Erythroblast (primary cell): ENCODE measurements around the gene DBX1.

ENCODE experiments used
- DNase-seq, 2 experiments: peaks; one replicate each; lab custom pipeline; 2025; lab: John Stamatoyannopoulos, UW
- GATA1 ChIP-seq: IDR thresholded peaks from 2 replicates; pipeline ENCODE4 v1.6.1; 2011; ENCODE audit warnings: low read depth, mild to moderate bottlenecking, control low read depth, low read length, moderate library complexity
- POLR2A ChIP-seq: IDR thresholded peaks from 2 replicates; pipeline ENCODE4 v1.6.1; 2011; ENCODE audit warnings: mild to moderate bottlenecking, low read length

Gene DBX1

GRCh38 chr11:20125927-20126326 lies 34.3 kb downstream of the DBX1 start:
- TF ChIP-seq GATA1 (no peak), POLR2A (no peak)
- DNase-seq, result no peak

GRCh38 chr11:20122131-20122530 lies 38.1 kb downstream of the DBX1 start:
- TF ChIP-seq GATA1 (no peak), POLR2A (no peak)
- DNase-seq, result no peak

GRCh38 chr11:20120134-20120925 lies 39.9 kb downstream of the DBX1 start:
- TF ChIP-seq GATA1, result no peak
- no peak for TF ChIP-seq POLR2A

GRCh38 chr11:20119315-20119714 lies 41.0 kb downstream of the DBX1 start:
- TF ChIP-seq GATA1 (no peak), POLR2A (no peak)
- DNase-seq, result no peak

More at GRCh38 chr11:20120134-20120925, 39.9 kb downstream of the DBX1 start:
- no peak for DNase-seq

GRCh38 chr11:20118209-20118608 lies 42.1 kb downstream of the DBX1 start:
- TF ChIP-seq GATA1 (no peak), POLR2A (no peak)
- no peak for DNase-seq

GRCh38 chr11:20117291-20117690 lies 43.0 kb downstream of the DBX1 start:
- TF ChIP-seq GATA1 (no peak), POLR2A (no peak)
- no peak for DNase-seq

- no peak for TF ChIP-seq GATA1
- no peak for TF ChIP-seq POLR2A
- DNase-seq, result no peak
These were observed 43.5 kb downstream of the DBX1 start for GRCh38 chr11:20116825-20117224.

GRCh38 chr11:20114588-20114987 lies 45.7 kb downstream of the DBX1 start:
- no peak for DNase-seq
- TF ChIP-seq GATA1, result no peak
- TF ChIP-seq POLR2A, result no peak

GRCh38 chr11:20113149-20113438 lies 47.2 kb downstream of the DBX1 start:
- no peak for TF ChIP-seq GATA1
- TF ChIP-seq POLR2A, result no peak
- peak in 1 of 2 experiments; percentile 48 for DNase-seq

- DNase-seq, result peak; percentile 70 to 83
- no peak for TF ChIP-seq POLR2A
- no peak for TF ChIP-seq GATA1
These were observed 47.8 kb downstream of the DBX1 start for GRCh38 chr11:20112291-20113148.

GRCh38 chr11:20111871-20112270 lies 48.4 kb downstream of the DBX1 start:
- TF ChIP-seq POLR2A, result no peak
- no peak for TF ChIP-seq GATA1
- no peak for DNase-seq

GRCh38 chr11:20110908-20111669 lies 49.2 kb downstream of the DBX1 start:
- TF ChIP-seq POLR2A (no peak), GATA1 (no peak)
- DNase-seq, result peak; percentile 55 to 67

- no peak for TF ChIP-seq GATA1
- TF ChIP-seq POLR2A, result no peak
- no peak for DNase-seq
These were observed 50.4 kb downstream of the DBX1 start for GRCh38 chr11:20109731-20110445.
